HEK293 (cell line): ENCODE data around the gene ITGB1.

ENCODE experiments used
- GLI2 ChIP-seq: fragments of 450-650 bp; formaldehyde crosslinking; IDR thresholded peaks from 2 replicates; pipeline ENCODE4; 2017; ENCODE audit warnings: missing biosample characterization, missing genetic modification characterization, low read depth, borderline replicate concordance
- MYNN ChIP-seq: fragments of 450-650 bp; formaldehyde crosslinking; IDR thresholded peaks from 2 replicates; pipeline ENCODE4 v1.5.1; 2016; ENCODE audit warnings: missing biosample characterization, missing genetic modification characterization, borderline replicate concordance
- TCF7L2 ChIP-seq: IDR thresholded peaks from 2 replicates; pipeline ENCODE4 v1.6.1; 2011; ENCODE audit warnings: low read depth, mild to moderate bottlenecking, inconsistent platforms, low read length, moderate library complexity, borderline replicate concordance
- ZBTB20 ChIP-seq: fragments of 450-650 bp; formaldehyde crosslinking; IDR thresholded peaks from 2 replicates; pipeline ENCODE4 v1.5.1; 2016; ENCODE audit warnings: missing biosample characterization, missing genetic modification characterization
- ZBTB8A ChIP-seq: fragments of 450-650 bp; formaldehyde crosslinking; IDR thresholded peaks from 2 replicates; pipeline ENCODE4 v1.5.1; 2016; ENCODE audit warnings: missing biosample characterization, missing genetic modification characterization
- ZNF19 ChIP-seq: fragments of 450-650 bp; formaldehyde crosslinking; IDR thresholded peaks from 2 replicates; pipeline ENCODE4; 2016; ENCODE audit warnings: missing biosample characterization, missing genetic modification characterization, low read depth
- ZNF416 ChIP-seq: fragments of 450-650 bp; formaldehyde crosslinking; IDR thresholded peaks from 2 replicates; pipeline ENCODE4 v1.5.1; 2016; ENCODE audit warnings: missing biosample characterization, missing genetic modification characterization
- ZNF624 ChIP-seq: fragments of 450-650 bp; formaldehyde crosslinking; IDR thresholded peaks from 2 replicates; pipeline ENCODE4 v1.5.1; 2017; ENCODE audit warnings: missing biosample characterization, missing genetic modification characterization
- ZNF768 ChIP-seq: fragments of 450-650 bp; formaldehyde crosslinking; IDR thresholded peaks from 2 replicates; pipeline ENCODE4 v1.5.1; 2018; ENCODE audit warnings: missing biosample characterization, mild to moderate bottlenecking, missing genetic modification characterization
- ZNF785 ChIP-seq: fragments of 450-650 bp; formaldehyde crosslinking; IDR thresholded peaks from 2 replicates; pipeline ENCODE4 v1.5.1; 2016; ENCODE audit warnings: missing biosample characterization, missing genetic modification characterization
- TF ChIP-seq, protein P1 (sequence below): fragments of 450-650 bp; formaldehyde crosslinking; IDR thresholded peaks from 2 replicates; pipeline ENCODE4 v1.5.1; 2016; ENCODE audit warnings: missing biosample characterization, missing genetic modification characterization
- TF ChIP-seq, protein P2 (sequence below): fragments of 450-650 bp; formaldehyde crosslinking; IDR thresholded peaks from 2 replicates; pipeline ENCODE4 v1.5.1; 2016; ENCODE audit warnings: missing biosample characterization, missing genetic modification characterization
- TF ChIP-seq, protein P3 (sequence below): fragments of 450-650 bp; formaldehyde crosslinking; IDR thresholded peaks from 2 replicates; pipeline ENCODE4 v1.5.1; 2017; ENCODE audit warnings: missing biosample characterization, mild to moderate bottlenecking, missing genetic modification characterization, moderate library complexity
- TF ChIP-seq, protein P4 (sequence below): fragments of 450-650 bp; formaldehyde crosslinking; IDR thresholded peaks from 2 replicates; pipeline ENCODE4 v1.5.1; 2016; ENCODE audit warnings: missing biosample characterization, missing genetic modification characterization

DNA sequence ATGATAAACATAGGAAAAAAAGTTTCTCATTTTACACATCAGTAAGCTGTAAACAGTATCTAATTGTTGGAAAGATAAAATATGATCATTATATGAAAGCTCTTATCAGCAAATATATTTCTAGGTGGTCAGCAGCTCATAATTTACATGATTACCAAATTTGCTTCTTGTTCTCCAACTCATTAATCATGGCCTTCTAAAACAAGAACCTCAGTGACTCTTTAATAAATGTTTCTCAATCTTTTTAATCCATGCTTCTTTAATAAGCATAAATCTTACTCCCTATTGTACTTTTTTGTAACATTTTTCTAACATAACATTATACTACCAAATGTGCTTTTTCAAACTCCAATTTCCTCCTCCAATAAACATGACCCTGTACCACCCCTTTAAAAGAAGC lies 5.9 kb downstream of the ITGB1 start:
- TF ChIP-seq, protein P1, sequence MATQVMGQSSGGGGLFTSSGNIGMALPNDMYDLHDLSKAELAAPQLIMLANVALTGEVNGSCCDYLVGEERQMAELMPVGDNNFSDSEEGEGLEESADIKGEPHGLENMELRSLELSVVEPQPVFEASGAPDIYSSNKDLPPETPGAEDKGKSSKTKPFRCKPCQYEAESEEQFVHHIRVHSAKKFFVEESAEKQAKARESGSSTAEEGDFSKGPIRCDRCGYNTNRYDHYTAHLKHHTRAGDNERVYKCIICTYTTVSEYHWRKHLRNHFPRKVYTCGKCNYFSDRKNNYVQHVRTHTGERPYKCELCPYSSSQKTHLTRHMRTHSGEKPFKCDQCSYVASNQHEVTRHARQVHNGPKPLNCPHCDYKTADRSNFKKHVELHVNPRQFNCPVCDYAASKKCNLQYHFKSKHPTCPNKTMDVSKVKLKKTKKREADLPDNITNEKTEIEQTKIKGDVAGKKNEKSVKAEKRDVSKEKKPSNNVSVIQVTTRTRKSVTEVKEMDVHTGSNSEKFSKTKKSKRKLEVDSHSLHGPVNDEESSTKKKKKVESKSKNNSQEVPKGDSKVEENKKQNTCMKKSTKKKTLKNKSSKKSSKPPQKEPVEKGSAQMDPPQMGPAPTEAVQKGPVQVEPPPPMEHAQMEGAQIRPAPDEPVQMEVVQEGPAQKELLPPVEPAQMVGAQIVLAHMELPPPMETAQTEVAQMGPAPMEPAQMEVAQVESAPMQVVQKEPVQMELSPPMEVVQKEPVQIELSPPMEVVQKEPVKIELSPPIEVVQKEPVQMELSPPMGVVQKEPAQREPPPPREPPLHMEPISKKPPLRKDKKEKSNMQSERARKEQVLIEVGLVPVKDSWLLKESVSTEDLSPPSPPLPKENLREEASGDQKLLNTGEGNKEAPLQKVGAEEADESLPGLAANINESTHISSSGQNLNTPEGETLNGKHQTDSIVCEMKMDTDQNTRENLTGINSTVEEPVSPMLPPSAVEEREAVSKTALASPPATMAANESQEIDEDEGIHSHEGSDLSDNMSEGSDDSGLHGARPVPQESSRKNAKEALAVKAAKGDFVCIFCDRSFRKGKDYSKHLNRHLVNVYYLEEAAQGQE (tag by site-specific recombination) = no peak
- TF ChIP-seq GLI2 (tag by site-specific recombination) = no peak
- TF ChIP-seq, protein P2, sequence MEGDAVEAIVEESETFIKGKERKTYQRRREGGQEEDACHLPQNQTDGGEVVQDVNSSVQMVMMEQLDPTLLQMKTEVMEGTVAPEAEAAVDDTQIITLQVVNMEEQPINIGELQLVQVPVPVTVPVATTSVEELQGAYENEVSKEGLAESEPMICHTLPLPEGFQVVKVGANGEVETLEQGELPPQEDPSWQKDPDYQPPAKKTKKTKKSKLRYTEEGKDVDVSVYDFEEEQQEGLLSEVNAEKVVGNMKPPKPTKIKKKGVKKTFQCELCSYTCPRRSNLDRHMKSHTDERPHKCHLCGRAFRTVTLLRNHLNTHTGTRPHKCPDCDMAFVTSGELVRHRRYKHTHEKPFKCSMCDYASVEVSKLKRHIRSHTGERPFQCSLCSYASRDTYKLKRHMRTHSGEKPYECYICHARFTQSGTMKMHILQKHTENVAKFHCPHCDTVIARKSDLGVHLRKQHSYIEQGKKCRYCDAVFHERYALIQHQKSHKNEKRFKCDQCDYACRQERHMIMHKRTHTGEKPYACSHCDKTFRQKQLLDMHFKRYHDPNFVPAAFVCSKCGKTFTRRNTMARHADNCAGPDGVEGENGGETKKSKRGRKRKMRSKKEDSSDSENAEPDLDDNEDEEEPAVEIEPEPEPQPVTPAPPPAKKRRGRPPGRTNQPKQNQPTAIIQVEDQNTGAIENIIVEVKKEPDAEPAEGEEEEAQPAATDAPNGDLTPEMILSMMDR (tag by site-specific recombination) = no peak
- TF ChIP-seq, protein P3, sequence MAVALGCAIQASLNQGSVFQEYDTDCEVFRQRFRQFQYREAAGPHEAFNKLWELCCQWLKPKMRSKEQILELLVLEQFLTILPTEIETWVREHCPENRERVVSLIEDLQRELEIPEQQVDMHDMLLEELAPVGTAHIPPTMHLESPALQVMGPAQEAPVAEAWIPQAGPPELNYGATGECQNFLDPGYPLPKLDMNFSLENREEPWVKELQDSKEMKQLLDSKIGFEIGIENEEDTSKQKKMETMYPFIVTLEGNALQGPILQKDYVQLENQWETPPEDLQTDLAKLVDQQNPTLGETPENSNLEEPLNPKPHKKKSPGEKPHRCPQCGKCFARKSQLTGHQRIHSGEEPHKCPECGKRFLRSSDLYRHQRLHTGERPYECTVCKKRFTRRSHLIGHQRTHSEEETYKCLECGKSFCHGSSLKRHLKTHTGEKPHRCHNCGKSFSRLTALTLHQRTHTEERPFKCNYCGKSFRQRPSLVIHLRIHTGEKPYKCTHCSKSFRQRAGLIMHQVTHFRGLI (tag by site-specific recombination) = no peak
- no peak for TF ChIP-seq ZNF768 (tag by site-specific recombination)
- TF ChIP-seq, protein P4, sequence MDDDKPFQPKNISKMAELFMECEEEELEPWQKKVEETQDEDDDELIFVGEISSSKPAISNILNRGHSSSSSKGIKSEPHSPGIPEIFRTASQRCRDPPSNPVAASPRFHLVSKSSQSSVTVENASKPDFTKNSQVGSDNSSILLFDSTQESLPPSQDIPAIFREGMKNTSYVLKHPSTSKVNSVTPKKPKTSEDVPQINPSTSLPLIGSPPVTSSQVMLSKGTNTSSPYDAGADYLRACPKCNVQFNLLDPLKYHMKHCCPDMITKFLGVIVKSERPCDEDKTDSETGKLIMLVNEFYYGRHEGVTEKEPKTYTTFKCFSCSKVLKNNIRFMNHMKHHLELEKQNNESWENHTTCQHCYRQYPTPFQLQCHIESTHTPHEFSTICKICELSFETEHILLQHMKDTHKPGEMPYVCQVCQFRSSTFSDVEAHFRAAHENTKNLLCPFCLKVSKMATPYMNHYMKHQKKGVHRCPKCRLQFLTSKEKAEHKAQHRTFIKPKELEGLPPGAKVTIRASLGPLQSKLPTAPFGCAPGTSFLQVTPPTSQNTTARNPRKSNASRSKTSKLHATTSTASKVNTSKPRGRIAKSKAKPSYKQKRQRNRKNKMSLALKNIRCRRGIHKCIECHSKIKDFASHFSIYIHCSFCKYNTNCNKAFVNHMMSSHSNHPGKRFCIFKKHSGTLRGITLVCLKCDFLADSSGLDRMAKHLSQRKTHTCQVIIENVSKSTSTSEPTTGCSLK (tag by site-specific recombination) = no peak
- no peak for TF ChIP-seq ZNF416
- TF ChIP-seq ZNF785 (tag by site-specific recombination) = no peak
- TF ChIP-seq TCF7L2 = no peak
- no peak for TF ChIP-seq ZBTB20 (tag by site-specific recombination)
- no peak for TF ChIP-seq ZNF19 (tag by site-specific recombination)
- no peak for TF ChIP-seq ZBTB8A
- no peak for TF ChIP-seq MYNN
- TF ChIP-seq ZNF624 (tag by site-specific recombination) = no peak
